UCSD-AML1 (cell line): Measurements from ENCODE around the gene ANO10.
"Not testable (repeated sequence)": the region's sequence is repeated elsewhere in the genome, so short reads cannot be mapped to it uniquely, and the experiment has no call there.

Experiments
- DNase-seq: peaks from one replicate; lab custom pipeline; 2025; ENCODE audit not compliant: unreplicated experiment; lab: John Stamatoyannopoulos, UW

The ANO10 gene

DNA sequence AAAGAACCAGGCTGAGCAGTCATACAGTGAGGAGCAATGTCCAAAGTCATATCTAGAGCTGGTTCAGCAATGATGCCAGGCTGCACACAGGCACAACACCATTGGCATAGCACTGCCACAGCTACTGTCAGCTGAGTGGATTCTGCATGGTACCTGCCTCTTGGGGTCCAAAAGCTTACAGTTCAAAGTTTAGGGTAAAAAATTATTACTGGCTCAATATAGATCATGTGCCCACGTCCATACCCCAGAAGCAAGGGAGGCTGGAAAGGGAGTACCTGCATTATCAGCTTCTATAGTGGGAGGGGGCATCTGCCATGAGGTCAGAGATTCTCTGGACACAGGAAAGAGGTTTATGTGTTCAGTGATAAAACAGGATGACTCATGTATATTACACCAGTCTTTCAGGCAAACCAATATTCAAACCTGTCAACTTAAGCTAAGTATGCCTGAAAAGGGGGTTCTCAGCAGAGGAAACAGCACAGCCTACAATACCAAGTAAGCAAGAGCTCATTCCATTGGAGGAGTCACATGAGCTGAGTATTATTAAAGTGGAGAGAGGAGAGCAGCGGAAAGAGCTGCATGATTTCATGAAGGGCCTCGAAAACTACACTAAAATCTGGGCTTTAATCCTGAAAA lies 99.0 kb downstream of the ANO10 start:
- no peak for DNase-seq

DNA sequence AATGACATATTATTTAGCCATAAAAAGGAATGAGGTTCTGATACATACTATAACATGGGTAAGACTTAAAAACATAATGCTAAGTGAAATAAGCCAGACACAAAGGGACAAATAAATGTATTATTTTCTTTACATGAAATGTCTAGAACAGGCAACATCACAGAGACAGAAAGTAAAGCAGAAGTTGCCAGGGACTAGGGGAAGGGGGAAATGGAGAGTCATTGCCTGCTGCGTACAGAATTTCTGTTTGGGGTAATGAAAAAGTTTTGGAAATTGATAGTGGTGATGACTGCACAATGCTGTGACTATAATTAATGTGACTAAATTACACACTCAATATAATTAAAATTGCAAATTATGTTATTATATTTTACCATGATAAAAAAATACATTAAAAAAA lies 99.9 kb downstream of the ANO10 start:
- DNase-seq, result no peak

DNA sequence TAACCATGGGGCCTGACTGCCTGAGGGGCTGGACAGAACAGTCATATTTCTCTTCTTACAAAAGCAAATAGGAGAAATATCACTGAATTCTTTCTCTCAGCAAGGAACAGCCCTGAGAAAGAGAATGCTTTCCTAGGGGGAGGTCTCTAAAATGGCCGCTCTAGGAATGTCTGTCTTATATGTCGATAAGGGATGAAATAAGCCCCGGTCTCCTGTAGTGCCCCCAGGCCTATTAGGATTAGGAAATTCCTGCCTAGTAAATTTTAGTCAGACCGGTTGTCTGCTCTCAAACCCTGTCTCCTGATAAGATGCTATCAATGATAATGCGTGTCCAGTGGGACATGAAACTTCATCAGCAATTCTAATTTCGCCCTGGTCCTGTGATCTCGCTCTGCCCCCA lies 103.3 kb downstream of the ANO10 start:
- not testable (repeated sequence) for DNase-seq

DNA sequence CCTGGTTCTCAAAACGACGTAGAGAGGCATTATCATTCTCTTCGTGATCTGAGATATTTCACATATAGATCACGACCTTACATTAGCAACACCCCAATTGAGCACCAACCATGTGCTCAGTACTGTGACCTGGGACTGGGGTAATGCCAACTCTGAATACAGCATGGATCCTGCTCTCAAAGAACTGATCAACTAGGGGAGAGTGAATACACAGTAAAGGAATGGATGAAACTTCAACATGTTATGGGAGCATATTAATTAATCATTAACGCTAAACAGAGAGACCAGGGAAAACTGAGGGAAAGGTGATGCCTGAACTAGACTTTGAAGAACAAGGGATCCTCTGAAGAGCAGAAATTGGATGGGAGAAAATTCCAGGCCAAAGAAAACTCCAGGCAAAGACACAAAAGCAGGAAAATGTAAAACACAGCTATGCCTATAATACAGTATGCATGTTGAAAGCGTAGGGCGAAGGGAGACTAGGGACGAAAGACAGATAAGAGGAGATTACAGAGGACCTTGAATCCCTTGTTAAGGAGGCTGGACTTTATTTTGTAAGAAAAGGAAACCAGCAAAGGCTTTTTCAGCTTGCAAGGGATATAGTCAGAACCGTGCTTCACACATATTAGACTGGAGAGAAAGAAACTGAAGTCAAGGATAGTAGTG lies 105.7 kb downstream of the ANO10 start:
- DNase-seq, result no peak

DNA sequence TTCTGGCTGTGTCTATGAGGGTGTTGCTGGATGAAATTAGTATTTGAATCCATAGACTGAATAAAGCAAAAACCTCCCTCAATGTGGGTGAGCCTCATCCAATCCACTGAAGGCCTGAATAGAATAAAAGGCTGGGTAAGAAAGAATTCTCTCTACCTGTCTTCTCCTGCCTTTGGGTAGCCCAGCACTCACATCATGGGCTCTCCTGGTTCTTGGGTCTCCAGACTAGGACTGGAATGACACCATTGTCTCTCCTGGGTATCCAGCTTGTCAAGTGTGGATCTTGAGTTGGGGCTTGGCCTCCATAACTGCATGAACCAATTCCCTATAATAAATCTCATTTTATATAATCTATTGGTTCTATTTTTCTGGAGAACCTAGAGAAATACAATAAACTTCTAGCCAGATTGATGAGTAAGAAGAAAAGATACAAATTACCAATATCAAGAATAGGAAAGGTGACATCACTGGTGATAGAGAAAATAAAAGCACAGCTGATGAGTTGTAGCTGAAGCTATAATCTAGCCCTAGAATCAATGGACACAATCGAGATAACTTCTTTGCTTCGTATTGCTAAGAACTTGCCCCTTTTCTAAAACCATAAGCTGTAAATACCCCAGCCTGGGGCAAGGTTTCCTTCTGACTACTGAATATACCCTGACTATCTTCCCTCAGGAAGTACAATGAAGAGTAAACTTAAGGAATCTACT lies 106.4 kb downstream of the ANO10 start:
- no peak for DNase-seq

DNA sequence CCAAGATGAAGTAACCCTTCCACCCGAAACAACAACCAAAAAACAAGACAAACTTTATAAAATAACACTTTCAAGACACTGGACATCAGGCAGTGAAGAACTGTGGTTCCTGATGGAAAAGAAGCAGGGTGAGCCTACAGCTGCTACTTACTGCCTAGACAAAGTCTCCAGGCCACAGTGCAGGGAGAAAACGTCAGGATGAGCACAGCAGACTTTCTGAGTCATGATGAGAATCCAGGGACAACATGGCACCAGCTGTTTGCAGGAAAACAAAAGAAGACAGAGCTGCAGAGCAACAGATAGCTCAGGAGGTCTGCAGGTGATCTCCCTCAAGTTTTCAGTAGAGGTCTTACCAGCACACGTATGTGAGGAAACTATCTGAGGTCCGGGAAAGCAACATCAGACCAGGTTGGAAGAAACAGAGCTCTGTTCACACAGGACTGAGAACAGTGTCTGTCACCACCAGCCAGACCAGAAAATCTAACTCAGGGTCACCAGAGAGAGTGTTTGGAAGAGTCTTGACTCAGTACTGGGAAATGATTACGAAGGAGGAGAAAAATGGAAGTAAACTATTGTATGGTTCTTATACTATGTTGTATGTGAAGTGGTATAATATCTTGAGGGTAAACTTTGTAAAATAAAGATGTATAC lies 108.9 kb downstream of the ANO10 start:
- no peak for DNase-seq

DNA sequence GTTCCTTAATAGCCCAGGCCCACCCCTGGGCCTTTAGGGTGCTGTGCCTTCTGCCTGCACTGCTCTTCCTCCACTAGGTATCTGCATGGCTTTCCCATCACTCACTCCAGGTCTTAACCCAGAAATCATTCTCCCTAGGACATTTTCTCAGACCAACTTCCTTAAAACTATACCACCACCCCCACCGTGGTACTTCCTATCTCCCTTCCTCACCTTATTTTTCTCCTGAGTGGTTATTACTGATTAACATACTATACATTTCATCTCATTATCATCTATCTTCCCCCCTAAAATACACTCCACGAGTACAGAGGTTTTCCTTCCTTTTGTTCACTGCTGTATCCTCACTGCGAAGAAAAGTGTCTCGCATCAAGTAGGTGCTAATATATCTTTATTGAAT lies 115.2 kb downstream of the ANO10 start:
- no peak for DNase-seq

DNA sequence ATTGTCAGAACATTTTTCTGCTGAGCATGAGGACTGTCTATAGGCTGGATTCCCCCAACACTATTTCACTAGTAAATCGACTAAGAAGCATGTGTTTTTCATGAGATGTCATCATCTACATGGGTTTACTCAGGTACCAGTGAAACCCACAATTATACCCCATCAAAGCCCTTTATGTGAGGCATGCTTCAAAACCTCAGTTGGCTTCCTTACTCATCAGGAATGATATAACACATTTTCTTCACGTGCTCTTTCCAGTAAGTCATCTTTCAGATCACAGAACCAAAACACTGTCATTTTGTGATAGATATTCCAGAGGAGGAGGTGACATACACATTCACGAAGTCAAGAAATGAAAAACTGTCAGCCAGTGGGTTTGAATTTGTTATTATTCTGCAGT lies 116.5 kb downstream of the ANO10 start:
- DNase-seq, result no peak

DNA sequence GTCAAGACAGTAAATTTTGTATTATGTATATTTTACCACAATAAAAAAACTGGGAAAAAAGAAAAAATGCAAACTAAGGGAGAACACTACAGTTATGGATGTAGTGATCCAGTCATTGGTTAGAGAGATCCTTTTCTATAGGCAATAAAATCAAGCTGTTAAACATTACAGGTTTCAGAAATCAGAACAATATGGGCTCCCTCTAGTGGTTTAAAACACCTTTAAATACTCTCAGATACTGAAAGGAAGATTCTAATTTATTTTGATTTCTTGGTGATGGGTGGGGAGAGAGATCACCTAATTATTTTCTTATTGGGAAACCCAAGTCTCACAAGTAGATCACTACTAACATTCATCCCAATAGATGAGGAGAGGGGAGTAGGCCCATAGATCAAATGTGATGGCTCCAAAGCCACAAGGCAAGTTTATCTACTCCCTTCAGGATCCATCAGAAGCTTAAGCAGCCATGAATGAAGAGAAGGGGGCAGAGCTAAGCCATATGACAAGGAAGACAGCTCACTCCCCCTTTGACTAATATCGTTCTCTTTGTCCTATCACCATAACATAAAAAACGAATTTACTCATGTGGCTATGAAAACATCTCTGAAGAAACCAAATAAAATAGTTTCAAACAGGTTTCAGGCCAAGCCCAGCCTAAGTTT lies 118.6 kb downstream of the ANO10 start:
- no peak for DNase-seq

DNA sequence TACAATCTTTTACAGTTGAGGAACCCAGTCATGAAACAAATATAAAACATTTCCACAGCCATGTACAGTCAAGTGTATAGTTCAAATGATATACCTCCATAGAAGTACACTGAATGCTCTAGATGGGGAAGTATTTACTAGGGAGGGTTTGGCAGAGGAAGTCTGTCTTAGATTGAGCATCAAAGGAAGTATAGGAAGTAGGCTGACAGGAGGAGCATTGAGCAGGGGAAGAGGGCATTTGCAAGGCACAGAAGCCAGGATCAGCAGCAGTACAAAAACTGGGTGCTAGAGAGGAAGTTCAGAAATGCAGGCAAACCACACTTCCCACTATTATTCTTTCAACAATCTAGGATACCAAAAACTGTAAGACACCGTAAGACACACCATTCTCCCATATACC lies 122.6 kb downstream of the ANO10 start:
- peak; percentile 51 for DNase-seq

DNA sequence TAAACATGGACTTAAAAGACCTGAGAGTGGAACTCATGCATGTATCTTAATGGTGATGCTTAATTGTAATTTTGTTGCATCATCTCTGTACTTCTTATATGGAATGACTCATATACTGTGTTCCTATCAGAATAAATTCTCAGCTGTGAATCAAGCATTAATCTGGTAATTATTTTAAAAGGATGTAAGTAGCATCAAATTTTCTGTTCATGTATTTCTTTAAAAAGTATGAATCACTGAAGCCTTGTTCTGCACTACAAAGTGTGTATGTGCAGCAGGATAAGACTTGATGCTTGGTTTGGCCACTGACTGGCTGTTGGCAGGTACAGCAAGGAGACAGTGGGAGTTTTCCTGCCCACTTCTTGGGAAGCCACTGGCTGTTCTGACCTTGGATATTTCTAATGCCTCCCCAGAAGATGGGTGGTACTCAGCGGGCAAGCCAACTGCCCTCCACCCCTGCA lies 123.9 kb downstream of the ANO10 start:
- no peak for DNase-seq

DNA sequence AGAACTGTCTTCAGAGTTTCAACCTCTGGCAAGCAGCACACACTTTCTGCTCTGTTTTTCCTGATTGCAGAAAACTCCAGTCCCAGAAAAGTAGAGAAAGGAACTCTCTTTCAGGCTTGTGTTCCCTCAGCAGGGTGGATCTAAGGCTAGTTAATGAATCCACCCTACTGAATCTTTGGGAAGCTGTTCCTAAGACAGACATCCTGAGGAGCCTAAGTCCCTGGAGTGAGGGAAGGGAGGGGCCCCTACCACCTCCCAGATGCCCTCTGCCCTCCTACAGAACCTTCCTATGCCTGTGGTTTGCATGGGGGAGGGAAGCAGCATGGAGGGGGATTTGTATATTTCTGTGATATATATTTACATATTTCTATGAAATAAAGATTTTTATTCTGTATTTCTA lies 124.4 kb downstream of the ANO10 start:
- DNase-seq, result no peak

DNA sequence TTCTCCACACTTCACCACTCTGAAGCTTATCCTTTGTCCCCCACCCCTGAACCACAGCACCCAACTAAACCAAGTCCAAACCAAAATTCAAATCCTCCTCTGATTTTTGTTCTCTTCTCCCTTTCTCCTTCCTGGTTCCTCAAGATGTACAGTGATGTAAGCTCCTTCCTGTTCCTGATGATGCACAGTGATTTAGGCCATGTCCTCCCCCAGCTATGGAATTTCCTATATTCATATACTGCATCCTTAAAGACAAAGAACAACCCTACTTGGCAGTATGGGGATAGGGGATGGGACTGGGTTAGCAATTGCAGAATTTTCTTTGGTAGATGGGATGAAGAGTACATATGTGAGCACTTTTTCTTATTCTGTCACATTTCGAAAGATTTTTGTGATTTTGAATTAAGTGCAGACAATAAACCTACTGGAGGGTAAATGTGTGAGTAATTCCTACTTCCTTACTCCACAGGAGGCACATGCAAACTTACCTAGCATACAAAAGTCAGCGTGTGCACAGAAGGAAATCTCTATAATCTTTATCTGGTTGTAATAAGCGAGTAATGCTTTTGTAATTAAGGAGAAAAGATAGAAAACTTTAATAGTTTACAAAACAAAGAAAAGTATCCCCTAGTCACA lies 125.0 kb downstream of the ANO10 start:
- no peak for DNase-seq

DNA sequence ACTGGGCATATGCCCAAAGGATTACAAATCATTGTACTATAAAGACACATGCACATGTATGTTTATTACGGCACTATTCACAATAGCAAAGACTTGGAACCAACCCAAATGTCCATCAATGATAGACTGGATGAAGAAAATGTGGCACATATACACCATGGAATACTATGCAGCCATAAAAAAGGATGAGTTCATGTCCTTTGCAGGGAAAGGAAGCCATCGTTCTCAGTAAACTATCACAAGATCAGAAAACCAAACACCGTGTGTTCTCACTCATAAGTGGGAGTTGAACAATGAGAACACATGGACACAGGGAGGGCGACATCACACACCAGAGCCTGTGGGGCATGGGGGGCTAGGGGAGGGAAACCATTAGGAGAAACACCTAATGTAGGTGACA lies 128.9 kb downstream of the ANO10 start:
- not testable (repeated sequence) for DNase-seq

DNA sequence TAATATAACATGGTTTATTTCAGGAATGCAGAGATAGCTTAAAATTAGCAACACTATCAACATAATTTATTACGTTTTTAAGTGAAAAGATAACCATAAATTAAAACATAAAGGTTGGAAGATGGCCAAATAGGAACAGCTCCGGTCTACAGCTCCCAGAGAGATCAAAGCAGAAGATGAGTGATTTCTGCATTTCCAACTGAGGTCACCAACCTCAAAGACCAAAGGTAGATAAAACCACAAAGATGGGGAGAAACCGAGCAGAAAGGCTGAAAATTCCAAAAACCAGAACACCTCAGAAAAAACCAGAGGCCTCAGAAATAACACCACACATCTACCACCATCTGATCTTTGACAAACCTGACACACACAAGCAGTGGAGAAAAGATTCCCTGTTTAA lies 130.0 kb downstream of the ANO10 start:
- not testable (repeated sequence) for DNase-seq

DNA sequence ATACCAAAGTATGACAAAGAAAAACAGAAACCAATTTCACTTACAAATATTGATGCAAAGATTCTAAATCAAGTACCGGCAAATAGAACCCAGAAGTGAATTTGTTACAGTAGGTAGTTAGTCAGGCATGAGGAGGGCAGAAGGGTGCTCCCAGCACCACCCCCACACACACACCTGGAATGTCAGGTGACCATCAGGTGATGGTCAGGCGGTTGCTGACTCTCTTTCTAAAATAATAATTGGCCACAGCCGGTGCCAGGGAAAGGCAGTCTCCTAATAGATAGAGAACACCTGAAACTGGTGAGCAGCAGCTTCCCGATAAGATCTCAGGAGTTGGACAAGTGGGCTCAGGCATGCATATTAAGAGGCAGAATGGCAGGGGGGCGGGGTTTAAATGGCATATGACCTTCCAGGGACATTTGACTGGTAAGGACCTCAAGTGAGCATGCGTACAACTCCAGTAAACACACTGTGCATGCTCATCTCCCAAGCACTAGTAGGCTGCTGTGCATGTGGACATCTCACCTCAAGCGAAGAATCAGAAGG lies 131.1 kb downstream of the ANO10 start:
- no peak for DNase-seq

DNA sequence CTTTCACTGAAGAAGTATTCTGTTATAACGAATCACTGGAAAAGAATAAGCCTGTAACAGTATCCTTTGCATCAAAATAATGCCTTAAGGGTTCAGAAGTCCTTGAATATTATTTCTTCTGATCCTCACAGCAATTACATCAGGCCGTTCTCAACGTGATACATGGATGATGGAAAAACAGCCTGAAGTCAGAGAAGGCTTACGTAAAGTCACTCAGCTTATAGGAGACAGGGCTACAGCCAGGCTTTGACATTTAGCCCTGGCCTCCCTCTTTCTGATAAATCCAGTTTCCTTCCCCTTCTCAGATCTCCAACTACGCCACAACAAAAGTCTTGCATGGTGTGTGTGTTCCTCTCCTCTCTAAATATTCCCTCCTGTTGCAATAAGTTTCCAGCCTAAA lies 131.9 kb downstream of the ANO10 start:
- no peak for DNase-seq

DNA sequence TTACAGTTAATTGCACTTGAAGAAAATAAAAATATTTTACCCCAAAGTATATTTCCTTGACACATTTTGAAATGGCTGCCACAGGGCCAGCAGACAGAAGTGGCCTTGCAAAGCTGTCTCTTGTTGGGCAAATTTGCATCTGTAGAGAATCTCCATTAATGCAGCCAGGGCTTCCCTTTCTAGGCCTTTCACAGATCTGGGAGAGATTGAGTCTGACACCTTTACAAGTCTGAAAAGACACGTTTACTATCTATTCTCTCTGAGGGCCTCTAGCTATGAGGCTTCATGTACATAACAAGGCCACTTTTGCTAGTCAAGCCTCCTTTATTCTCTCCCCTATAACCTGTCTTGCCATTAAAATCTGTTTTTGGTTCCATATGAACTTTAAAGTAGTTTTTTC lies 135.9 kb downstream of the ANO10 start:
- no peak for DNase-seq

DNA sequence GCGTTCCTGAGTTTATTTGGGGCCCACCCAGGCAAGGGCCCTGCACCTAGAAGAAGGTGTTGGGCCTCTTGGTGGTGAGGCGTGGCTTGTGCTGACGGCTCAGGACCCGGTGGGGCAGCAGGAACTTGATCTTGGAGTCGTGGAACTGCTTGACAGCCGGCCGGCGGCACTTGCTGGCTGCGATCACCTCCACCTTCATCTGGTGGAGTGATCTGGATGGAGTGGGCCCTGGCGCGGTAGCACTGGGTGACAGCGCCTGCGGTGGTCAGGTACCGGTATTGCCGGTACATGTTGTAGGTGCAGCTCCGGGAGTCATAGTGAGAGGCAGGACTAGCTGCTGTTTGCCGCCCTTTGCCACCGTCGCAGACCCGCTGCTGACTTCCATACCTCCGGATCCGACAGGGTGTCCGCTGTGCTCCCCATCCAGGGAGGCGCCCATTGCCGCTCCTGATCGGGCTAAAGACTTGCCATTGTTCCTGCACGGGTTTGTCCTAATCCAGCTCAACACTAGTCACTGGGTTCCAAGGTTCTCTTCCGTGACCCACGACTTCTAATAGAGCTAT lies 136.8 kb downstream of the ANO10 start:
- no peak for DNase-seq

DNA sequence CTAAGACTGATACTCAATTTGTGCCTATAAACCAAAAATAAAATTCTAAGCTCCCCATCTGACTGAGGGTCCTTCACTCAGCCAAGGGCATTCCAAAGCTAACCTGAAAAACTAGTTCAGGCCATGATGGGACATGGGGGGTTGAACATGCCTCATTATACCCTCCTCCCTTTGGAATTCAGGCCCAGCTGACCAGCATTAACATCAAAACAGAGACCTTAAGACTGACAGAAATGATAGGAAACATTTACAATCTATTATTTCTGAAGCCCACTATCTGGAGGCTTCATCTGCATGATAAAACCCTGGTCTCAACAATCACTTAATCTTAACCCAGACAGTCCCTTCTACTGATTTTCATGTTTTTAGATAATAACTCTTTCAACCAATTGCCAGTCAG lies 140.4 kb downstream of the ANO10 start:
- no peak for DNase-seq
